Pancreas (tissue), 10 donors: ENCODE data around the gene ATP1B2. TPM values are rescaled to one million over a fixed set of nuclear protein-coding genes. Genes with fewer than 3 reads are reported as not detected.

Experiments used
- ATAC-seq, 4 donors: fragments of 200-7000 bp; cut with Tn5 transposase; one replicate each; pipeline versions ENCODE4 v1.8.0 to v1.9.1; 2020; ENCODE audit warnings: mild to moderate bottlenecking in 4 of 4, moderate library complexity in 4 of 4
- DNase-seq, 6 donors: peaks; one replicate each; pipeline ENCODE4 v3.0.0-alpha.2; 2020
- FAIRE-seq: peaks from 2 replicates; lab custom pipeline; 2012; peaks lifted over from hg19 to GRCh38; lab: Jason Lieb, UNC
- H3K27ac ChIP-seq, 4 donors: fragments of 200-600 bp; sonication (generic); 1 replicate in 3 of 4; 2 replicates in 1 of 4; pipeline versions ENCODE4 v1.5.0 to v1.8.0; 2020
- H3K27me3 ChIP-seq, 4 donors: fragments of 200-600 bp; one replicate each; pipeline ENCODE4 v1.8.0; 2021
- H3K36me3 ChIP-seq, 3 donors: fragments of 200-600 bp; sonication (generic) in 1 of 3; one replicate each; pipeline versions ENCODE4 v1.5.0 to v1.8.0; 2020 to 2021
- H3K4me1 ChIP-seq, 3 donors: fragments of 200-600 bp; one replicate each; pipeline ENCODE4 v1.8.0; 2021
- H3K4me3 ChIP-seq, 4 donors: fragments of 200-600 bp; sonication (generic) in 2 of 4; one replicate each; pipeline versions ENCODE4 v1.5.0 to v1.8.0; 2020 to 2021
- H3K9me3 ChIP-seq, 4 donors: fragments of 200-600 bp; one replicate each; pipeline ENCODE4 v1.8.0; 2021
- CTCF ChIP-seq, 4 donors: fragments of 200-600 bp; sonication (generic) in 3 of 4; IDR thresholded peaks; one replicate each; pipeline versions ENCODE4 v1.5.0 to v1.8.0; 2021; ENCODE audit warnings: antibody characterized with exemption in 4 of 4
- WGBS, 2 donors: extraction: QIAGEN DNeasy Blood & Tissue Kit; methylation state at CpG; one replicate each; pipeline ENCODE4 v1.1.7; 2013; 5-methylcytosine and 5-hydroxymethylcytosine counted together
- intact Hi-C, 3 donors: fragments of 100-400 bp; cut with DNase I; formaldehyde crosslinking; loops; one replicate each; pipeline versions ENCODE4 v1.11.1 to v1.14.2; 2022
- polyA plus RNA-seq, 2 donors: library from polyadenylated mRNA; stranded (reverse); fragments of 200-250 nt; gene quantifications; one replicate each; pipeline ENCODE4 v1.2.3, GENCODE V29; 2013
- total RNA-seq, 6 donors: library from RNA; stranded (reverse); fragmentation: NEBNext Ultra II Directional in 4 of 6; extraction: Animal tissue kit (Norgen Biotek cat#: 25700) in 4 of 6; gene quantifications; one replicate each; pipeline versions ENCODE4 v1.2.1 to v1.2.4, GENCODE V29; 2021 to 2023
- donor health status: healthy with polysubstance abuse.
- donor health status: DM: no; HTN: no; CAD: no; lungs with moderate emphysema.
- donor health status: DM: no; HTN: no; CAD: no.
- donor health status: control.
- donor health status: control.
- donor health status: Bipolar disorder and iron deficiency.
- donor health status: DM: yes; HTN: yes; CAD: no.
- donor health status: DM: no; HTN: no; CAD: no.
- donor health status: DM: no; HTN: no; CAD: no.
- donor health status: DM: yes; HTN: yes; CAD: no.

Gene ATP1B2
- total and polyA plus RNA-seq, 8 donors: 0.79 to 6.7 (median 1.3) TPM

- Histone ChIP-seq H3K36me3 (no peaks in the 10 kb centered on the region), H3K9me3 (no peaks in the 10 kb centered on the region), H3K4me3 (no peak overlapping the region), H3K27ac (no peak overlapping the region), H3K4me1 (peaks cover 0 to 2% (median 0%) of the 10 kb centered on the region in 3 donors), H3K27me3 (no peaks in the 10 kb centered on the region)
- ATAC-seq (peak in 3 of 4 donors; percentile 25 to 59 (median 36)), FAIRE-seq (no peak), DNase-seq (peak in 2 of 6 donors; percentile 36 to 38)
- WGBS, 2 donors: 54 to 62% methylated on average over 10 of the region's 10 CpGs
- no peak for TF ChIP-seq CTCF (IDR thresholded peaks at IDR 0.05)
- intact Hi-C loops: no loop called here
Observed at GRCh38 chr17:7656958-7657609, 6.4 kb downstream of the ATP1B2 start.

DNA sequence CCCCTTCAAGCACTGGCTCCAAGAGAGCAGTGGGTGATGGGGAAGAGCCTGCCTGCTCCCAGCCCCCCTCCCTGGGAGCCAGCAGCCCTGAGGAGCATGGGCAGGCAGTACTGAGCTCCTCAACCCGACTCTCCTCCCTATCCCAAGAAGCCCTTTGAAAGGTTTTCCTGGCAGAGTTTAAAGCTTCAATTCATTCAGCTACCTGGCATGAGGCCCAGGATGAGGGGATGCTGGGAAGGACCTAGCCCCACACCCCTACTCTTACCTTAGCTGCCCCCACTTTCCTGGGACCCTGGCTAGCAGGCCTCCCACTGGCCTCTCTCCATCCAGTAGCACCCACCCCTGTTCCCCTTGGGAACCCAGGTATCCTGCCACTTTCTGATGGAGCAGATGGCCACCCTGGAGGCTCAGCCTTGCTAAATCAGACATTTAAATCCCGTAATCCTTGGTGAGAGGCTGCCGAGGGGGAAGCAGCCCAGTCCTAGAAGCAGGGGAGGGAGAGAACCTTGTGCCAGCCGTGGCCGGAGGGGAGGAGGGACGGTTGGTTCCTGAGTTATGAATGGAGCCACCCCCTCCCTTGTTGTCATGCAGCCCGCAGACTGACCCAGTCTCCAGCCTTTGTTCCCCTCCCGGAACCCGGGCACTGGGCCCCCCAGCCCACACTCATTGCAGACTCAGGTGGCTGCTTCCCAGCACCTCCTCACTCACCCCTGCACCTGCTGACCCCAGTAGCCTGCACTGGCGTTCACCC, 17.1 kb downstream of the ATP1B2 start:
- DNase-seq (no peak), ATAC-seq (peak in 1 of 4 donors; percentile 20), FAIRE-seq (no peak)
- WGBS, 2 donors: 75 to 82% methylated on average over 10 of the region's 10 CpGs
- H3K27ac ChIP-seq: no peak overlapping the region
- no peaks in the 10 kb centered on the region for H3K9me3 ChIP-seq
- TF ChIP-seq CTCF (IDR thresholded peaks at IDR 0.05): no peak
- no peak overlapping the region for H3K4me3 ChIP-seq
- no peaks in the 10 kb centered on the region for H3K27me3 ChIP-seq
- H3K36me3 ChIP-seq: peaks cover 0 to 17% (median 13%) of the 10 kb centered on the region in 3 donors
- H3K4me1 ChIP-seq: no peaks in the 10 kb centered on the region
- intact Hi-C loops: no loop called here

DNA sequence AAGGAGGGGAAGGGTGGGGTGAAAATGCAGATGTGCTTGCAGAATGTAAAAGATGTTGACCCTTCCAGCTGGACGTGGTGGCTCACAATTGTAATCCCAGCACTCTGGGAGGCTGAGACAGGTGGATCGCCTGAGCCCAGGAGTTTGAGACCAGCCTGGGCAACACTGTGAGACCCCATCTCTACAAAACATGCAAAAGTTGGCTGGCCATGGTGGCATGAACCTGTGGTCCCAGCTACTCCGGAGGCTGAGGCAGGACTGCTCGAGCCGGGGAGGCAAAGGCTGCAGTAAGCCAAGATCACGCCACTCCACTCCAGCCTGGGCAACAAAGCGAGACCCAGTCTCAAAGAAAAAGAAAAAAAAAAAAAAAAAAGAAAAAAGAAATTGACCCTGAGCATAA, 17.8 kb downstream of the ATP1B2 start:
- ATAC-seq (no peak), DNase-seq (no peak), FAIRE-seq (no peak)
- peaks cover 4 to 22% (median 18%) of the 10 kb centered on the region in 3 donors for H3K36me3 ChIP-seq
- 94 to 97% methylated on average over 7 of the region's 7 CpGs for WGBS, 2 donors
- no peak overlapping the region for H3K4me3 ChIP-seq
- no peak for TF ChIP-seq CTCF (IDR thresholded peaks at IDR 0.05)
- H3K27me3 ChIP-seq: no peaks in the 10 kb centered on the region
- intact Hi-C loops: no loop called here
- H3K27ac ChIP-seq: no peak overlapping the region
- H3K9me3 ChIP-seq: no peaks in the 10 kb centered on the region
- H3K4me1 ChIP-seq: no peaks in the 10 kb centered on the region

- no peak overlapping the region for H3K4me3 ChIP-seq
- peaks cover 8 to 45% (median 32%) of the 10 kb centered on the region in 3 donors for H3K36me3 ChIP-seq
- TF ChIP-seq CTCF (IDR thresholded peaks at IDR 0.05): no peak
- ATAC-seq (peak in 1 of 4 donors; percentile 33), FAIRE-seq (no peak), DNase-seq (peak in 1 of 6 donors; percentile 40)
- H3K9me3 ChIP-seq: no peaks in the 10 kb centered on the region
- 82% methylated on average over 2 of the region's 2 CpGs for WGBS, 2 donors
- intact Hi-C loops: loop anchor here in 1 of 3 donors (10.0 kb wide), 1 partner anchor 158 kb away; no protein-coding TSS in a partner anchor
- no peak overlapping the region for H3K27ac ChIP-seq
- H3K27me3 ChIP-seq: no peaks in the 10 kb centered on the region
- H3K4me1 ChIP-seq: no peaks in the 10 kb centered on the region
Observed at GRCh38 chr17:7673239-7673638, 22.5 kb downstream of the ATP1B2 start.
